ENCODE measurements around the gene MTCL3.

DNA sequence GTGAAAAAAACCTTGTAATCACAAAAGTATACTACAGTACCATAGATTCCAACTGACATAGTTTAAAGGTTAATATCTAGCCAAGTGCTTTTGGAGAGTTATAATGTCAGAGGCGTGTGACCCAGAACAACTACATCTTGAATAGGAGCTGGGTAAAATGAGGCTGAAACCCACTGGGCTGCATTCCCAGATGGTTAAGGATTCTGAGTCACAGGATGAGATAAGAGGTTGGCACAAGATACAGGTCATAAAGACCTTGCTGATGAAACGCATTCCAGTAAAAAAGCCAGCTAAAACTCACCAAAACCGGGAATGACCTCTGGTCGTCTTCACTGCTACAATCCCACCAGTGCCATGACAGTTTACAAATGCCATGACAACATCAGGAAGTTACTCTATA, 37.5 kb downstream of the MTCL3 start:
- TF ChIP-seq POLR2A (IDR thresholded peaks at IDR 0.05) (no peak), POLR2AphosphoS5 (IDR thresholded peaks at IDR 0.05) (no peak)
- TF ChIP-seq, protein P1, sequence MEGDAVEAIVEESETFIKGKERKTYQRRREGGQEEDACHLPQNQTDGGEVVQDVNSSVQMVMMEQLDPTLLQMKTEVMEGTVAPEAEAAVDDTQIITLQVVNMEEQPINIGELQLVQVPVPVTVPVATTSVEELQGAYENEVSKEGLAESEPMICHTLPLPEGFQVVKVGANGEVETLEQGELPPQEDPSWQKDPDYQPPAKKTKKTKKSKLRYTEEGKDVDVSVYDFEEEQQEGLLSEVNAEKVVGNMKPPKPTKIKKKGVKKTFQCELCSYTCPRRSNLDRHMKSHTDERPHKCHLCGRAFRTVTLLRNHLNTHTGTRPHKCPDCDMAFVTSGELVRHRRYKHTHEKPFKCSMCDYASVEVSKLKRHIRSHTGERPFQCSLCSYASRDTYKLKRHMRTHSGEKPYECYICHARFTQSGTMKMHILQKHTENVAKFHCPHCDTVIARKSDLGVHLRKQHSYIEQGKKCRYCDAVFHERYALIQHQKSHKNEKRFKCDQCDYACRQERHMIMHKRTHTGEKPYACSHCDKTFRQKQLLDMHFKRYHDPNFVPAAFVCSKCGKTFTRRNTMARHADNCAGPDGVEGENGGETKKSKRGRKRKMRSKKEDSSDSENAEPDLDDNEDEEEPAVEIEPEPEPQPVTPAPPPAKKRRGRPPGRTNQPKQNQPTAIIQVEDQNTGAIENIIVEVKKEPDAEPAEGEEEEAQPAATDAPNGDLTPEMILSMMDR (IDR thresholded peaks at IDR 0.05): no peak

Measured in breast epithelium (tissue), 3 donors.